CD4-positive, alpha-beta T cell treated with Interleukin-2 at 100 ng/mL for 4 hours (primary cell): ENCODE data around the gene COMMD4.
A peak's percentile ranks its signal among the peaks of the same experiment; 100 is the strongest.
"Not testable (repeated sequence)": the region's sequence is repeated elsewhere in the genome, so short reads cannot be mapped to it uniquely, and the experiment has no call there.

Source experiments
- DNase-seq: peaks from one replicate; pipeline ENCODE4 v3.0.0-alpha.2; 2020; ENCODE audit warnings: low spot score

COMMD4 gene

GRCh38 chr15:75335705-75336355 lies at the start of gene COMMD4:
Gene COMMD4, plus strand, starts transcription at chr15:75336063. Its CDS starts 27 bp downstream, at chr15:75336090.
- DNase-seq = peak; percentile 68

- DNase-seq = not testable (repeated sequence)
These were observed 42.2 kb upstream of the COMMD4 start for GRCh38 chr15:75293660-75294059.

GRCh38 chr15:75298541-75299310 lies 37.1 kb upstream of the COMMD4 start:
- DNase-seq = not testable (repeated sequence)

- peak; percentile 63 for DNase-seq
These were observed 36.6 kb upstream of the COMMD4 start for GRCh38 chr15:75299311-75299688.

GRCh38 chr15:75300026-75300425 lies 35.8 kb upstream of the COMMD4 start:
- not testable (repeated sequence) for DNase-seq

GRCh38 chr15:75302318-75302717 lies 33.5 kb upstream of the COMMD4 start:
- no peak for DNase-seq

GRCh38 chr15:75302753-75303152 lies 33.1 kb upstream of the COMMD4 start:
- DNase-seq = not testable (repeated sequence)

GRCh38 chr15:75306188-75306587 lies 29.7 kb upstream of the COMMD4 start:
- no peak for DNase-seq

GRCh38 chr15:75307778-75308390 lies 28.0 kb upstream of the COMMD4 start:
- no peak for DNase-seq

GRCh38 chr15:75309711-75310110 lies 26.2 kb upstream of the COMMD4 start:
- DNase-seq = no peak

- DNase-seq = not testable (repeated sequence)
These were observed 23.3 kb upstream of the COMMD4 start for GRCh38 chr15:75312548-75312947.

GRCh38 chr15:75313116-75313845 lies 22.6 kb upstream of the COMMD4 start:
- no peak for DNase-seq

GRCh38 chr15:75314552-75315290 lies 21.1 kb upstream of the COMMD4 start:
- DNase-seq = no peak

- DNase-seq = not testable (repeated sequence)
These were observed 16.5 kb upstream of the COMMD4 start for GRCh38 chr15:75319231-75319897.

GRCh38 chr15:75321711-75322110 lies 14.2 kb upstream of the COMMD4 start:
- DNase-seq = no peak

GRCh38 chr15:75325922-75326321 lies 9.9 kb upstream of the COMMD4 start:
- no peak for DNase-seq

- no peak for DNase-seq
These were observed 8.9 kb upstream of the COMMD4 start for GRCh38 chr15:75327005-75327404.

GRCh38 chr15:75327491-75327890 lies 8.4 kb upstream of the COMMD4 start:
- no peak for DNase-seq

- DNase-seq = no peak
These were observed 7.2 kb upstream of the COMMD4 start for GRCh38 chr15:75328493-75329314.

GRCh38 chr15:75329571-75329970 lies 6.3 kb upstream of the COMMD4 start:
- DNase-seq = no peak
